ENCODE measurements around the gene IDH1.
A peak's percentile ranks its signal among the peaks of the same experiment; 100 is the strongest.
"Not testable (repeated sequence)": the region's sequence is repeated elsewhere in the genome, so short reads cannot be mapped to it uniquely, and the experiment has no call there.

Gene IDH1

DNA sequence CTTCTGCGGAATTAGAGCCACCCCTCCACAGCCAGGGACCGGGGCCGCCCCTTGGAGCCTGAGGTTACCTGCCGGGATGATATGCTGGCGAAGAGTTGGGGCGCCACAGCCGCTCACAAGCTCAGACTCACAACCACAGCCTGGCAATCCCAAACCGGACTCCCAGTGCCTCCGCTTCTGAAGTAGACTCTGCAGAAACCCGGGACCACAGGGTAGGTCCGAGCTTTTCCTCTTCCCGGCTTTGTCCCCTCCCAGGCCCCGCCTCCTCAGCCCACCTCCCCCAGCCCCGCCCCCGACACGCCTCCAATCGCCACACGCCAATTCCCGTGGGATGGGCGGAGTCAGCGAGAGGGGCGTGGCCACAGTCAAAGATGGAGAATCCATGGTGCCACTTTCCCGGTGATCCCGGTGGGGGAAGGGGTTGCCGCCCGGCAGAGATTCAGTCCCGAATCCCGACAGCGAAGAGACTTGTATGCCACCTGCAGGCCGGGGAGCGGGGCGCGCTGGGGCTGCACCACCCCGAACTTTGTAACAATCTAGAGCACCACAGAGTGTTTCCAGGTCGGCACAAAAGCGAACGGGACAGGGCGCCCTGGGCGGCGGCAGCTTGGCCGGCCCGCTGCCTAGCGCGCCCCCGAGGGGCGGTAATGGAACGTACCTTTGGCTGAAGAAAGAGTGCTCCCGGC, at the start of gene IDH1:
Gene IDH1 (minus strand): TSS at position 201 of the 686 bp plus-strand sequence. CDS start 3,520 bp downstream, outside the sequence.
- DNase-seq (ENCODE audit: low read depth in 2 of 2): peak; percentile 82 to 84

DNA sequence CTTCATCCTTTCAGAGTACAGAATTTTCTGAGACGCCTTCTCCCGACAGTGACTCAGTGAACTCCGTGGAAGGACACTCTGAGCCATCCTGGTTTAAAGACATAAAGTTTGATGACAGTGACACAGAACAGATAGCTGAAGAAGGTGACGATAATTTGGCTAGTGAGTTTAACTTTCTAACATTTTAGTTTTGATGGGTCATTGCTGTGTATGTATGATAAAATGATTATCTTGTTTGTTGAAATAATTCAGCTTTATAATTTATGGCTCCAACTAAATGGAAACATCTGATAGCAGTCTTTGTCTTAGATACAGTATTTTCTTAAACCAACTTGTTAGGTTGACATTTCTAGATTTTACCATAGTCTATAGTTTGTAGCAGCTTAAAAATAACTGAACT, 49.3 kb upstream of the IDH1 start:
- no peak for DNase-seq (ENCODE audit: low read depth in 2 of 2)

GRCh38 chr2:208300847-208301618, 46.2 kb upstream of the IDH1 start:
- no peak for DNase-seq (ENCODE audit: low read depth in 2 of 2)

DNA sequence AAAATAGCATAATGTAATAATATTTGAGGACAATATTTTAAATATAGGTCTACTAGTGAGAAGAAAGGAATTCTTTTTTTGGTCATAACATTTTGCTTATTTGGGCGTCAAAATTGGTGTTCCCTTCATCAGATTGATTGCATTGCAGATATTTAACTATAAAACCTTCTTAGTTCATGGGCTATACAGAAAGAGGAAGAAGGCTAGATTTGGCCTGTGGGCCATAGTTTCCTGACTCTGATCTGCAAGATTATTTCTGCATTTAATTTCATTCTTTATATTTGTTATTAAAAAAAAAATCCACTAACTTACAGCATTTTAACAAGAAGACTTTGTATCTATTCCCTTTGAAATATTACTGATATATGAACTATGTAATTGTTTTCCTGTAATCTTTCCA, 43.1 kb upstream of the IDH1 start:
- DNase-seq (ENCODE audit: low read depth in 2 of 2): no peak

DNA sequence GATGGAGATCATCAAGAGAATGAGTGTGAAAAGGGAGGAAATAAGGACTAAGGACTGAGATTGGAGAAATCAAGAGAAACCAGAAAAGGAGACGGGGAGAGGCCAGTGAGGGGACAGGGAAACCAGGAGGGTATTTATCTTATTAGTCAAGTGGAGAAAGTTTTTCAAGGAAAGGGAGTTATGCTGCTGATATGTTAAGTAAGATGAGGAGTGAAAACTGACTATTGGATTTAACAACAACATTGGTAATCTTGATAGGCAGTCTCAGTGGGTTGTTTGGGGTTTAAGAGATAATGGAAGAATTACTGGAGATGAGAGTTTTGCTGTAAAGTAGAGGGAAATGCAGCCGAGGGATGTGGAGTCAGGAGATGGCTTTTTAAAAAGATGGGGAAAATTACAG, 41.7 kb upstream of the IDH1 start:
- no peak for DNase-seq (ENCODE audit: low read depth in 2 of 2)

DNA sequence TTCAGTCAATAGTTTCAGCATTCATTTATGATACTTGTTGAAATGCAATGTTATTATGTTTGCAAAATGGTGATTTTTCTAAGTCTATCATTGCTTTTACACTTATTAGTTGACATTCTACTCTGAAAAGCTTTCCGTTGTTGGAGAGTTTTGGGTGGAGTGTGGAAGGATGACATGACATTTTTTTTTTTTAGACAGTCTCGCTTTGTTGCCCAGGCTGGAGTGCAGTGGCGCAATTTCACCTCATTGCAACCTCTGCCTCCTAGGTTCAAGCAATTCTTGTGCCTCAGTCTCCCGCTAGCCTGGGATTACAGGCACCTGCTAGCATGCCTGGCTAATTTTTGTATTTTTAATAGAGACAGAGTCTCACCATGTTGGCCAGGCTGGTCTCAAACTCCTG, 41.0 kb upstream of the IDH1 start:
- no peak for DNase-seq (ENCODE audit: low read depth in 2 of 2)

DNA sequence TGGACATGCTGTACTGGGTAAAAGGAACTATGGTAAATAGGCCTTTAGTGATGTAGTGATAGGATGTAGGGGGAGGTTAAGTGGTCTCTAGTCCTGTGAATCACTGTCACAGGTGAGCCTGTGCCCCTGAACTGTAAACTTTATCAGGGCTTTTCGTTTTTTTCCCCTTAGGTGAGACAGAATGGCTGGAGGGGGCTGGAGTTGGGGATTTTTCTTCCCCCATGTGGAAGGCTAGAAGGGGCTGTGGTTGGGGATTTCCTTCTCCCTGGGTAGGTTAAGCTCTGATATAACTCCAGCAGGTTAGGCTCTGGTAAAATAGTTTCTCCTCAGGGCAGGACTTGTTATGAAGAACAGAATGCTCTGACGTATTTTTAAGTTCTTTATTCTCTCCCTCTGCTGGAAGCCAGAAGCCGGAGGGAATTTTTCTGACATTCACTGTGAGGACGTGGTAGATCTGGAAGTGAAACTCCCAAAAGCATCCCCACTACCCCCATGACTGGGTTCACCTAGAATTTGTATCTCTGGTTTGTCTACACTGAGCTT, 39.7 kb upstream of the IDH1 start:
- DNase-seq (ENCODE audit: low read depth in 2 of 2): no peak

GRCh38 chr2:208285853-208286252, 31.0 kb upstream of the IDH1 start:
- DNase-seq (ENCODE audit: low read depth in 2 of 2): no peak

- no peak for DNase-seq (ENCODE audit: low read depth in 2 of 2)
Observed at GRCh38 chr2:208280933-208281332, 26.1 kb upstream of the IDH1 start.

GRCh38 chr2:208280234-208280633, 25.4 kb upstream of the IDH1 start:
- DNase-seq (ENCODE audit: low read depth in 2 of 2): no peak

DNA sequence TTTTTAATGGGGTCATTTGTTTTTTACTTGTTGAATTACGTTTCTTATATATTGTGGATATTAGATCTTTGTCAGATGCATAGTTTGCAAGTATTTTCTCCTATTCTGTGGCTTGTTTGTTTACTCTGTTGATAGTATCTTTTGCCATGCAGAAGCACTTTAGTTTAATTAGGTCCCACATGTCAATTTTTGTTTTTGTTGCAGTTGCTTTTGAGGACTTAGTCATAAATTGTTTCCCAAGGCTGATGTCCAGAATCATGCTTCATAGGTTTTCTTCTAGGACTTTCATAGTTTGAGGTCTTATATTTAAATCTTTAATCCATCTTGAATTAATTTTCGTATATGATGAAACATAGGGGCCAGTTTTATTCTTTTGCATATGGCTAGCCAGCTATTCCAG, 24.4 kb upstream of the IDH1 start:
- no peak for DNase-seq (ENCODE audit: low read depth in 2 of 2)

DNA sequence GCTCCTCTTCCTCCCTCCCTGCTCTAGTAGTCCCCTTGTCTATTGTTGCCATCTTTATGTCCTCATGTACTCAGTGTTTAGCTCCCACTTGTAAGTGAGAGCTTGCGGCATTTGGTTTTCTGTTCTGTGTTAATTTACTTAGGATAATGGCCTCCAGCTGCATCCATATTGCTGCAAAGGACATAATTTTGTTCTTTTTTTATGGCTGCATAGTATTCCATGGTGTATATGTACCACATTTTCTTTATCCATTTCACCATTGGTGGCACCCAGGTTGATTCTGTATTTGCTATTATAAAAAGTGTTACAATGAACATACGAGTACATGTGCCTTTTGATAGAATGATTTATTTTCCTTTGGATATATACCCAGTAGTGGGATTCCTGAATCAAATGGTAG, 23.7 kb upstream of the IDH1 start:
- no peak for DNase-seq (ENCODE audit: low read depth in 2 of 2)

DNA sequence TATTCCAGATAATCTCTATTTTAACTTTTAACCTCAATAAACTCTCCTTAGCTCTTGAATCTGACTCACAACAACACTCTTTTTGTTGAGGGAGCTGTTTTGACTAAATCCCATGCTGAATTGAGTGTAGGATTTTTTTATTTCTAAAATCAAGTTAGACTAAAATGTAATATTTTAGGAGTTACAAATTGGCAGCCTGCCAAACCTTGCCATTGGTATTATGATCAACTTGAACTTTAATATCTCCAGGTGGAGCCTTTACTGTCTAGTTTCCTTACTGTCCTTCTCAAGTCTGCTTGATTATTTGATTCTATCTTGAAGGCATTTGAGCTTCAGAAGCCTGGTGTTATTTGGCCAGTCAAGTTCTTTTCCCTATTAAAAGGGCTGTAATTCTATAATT, 19.9 kb upstream of the IDH1 start:
- DNase-seq (ENCODE audit: low read depth in 2 of 2): no peak

GRCh38 chr2:208269091-208269490, 14.2 kb upstream of the IDH1 start:
- DNase-seq (ENCODE audit: low read depth in 2 of 2): no peak

- no peak for DNase-seq (ENCODE audit: low read depth in 2 of 2)
Observed at GRCh38 chr2:208268156-208268952, 13.5 kb upstream of the IDH1 start.

- DNase-seq (ENCODE audit: low read depth in 2 of 2): not testable (repeated sequence)
Observed at GRCh38 chr2:208267526-208267925, 12.7 kb upstream of the IDH1 start.

DNA sequence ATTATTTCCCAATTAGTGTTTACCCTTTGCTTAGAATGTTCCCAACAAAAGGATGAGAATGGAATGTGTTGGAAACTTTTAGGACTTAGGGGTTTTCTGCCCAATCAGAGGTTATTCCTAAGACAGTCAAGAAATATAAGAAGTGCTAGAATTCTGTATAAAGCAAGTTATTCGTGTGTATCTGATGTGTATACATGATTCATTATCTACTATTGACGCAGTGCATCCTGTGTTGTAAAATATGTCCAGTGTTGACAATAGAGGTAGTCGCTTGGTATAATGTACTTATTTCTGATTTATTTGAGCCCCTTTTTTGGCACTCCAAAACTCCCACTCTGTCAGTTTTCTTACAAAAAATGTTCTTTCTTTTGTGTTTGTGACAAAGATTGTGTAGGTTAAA, 12.1 kb upstream of the IDH1 start:
- no peak for DNase-seq (ENCODE audit: low read depth in 2 of 2)

DNA sequence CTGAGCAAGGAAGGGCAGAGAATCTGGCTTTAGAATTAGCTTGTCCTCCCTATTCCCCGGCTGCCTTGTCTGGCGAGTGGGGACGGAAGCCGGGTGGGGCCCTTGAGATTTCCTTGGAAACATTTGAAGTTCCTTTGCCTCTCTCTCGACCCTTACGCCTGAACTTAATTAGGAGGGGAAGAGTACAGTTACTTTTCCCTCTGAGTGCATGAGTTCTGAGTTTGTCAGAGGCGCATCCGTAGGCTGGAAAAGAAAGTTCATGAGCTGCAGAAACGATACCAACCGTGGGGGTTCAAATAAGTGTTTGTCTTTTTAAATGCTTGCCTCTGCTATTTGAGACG, 11.7 kb upstream of the IDH1 start:
- no peak for DNase-seq (ENCODE audit: low read depth in 2 of 2)

- DNase-seq (ENCODE audit: low read depth in 2 of 2): peak; percentile 86 to 87
Observed at GRCh38 chr2:208265801-208266552, 11.1 kb upstream of the IDH1 start, which contains the start of gene PIKFYVE. Gene PIKFYVE (plus strand): TSS chr2:208266255. CDS start chr2:208271520, 5,265 bp downstream.

DNA sequence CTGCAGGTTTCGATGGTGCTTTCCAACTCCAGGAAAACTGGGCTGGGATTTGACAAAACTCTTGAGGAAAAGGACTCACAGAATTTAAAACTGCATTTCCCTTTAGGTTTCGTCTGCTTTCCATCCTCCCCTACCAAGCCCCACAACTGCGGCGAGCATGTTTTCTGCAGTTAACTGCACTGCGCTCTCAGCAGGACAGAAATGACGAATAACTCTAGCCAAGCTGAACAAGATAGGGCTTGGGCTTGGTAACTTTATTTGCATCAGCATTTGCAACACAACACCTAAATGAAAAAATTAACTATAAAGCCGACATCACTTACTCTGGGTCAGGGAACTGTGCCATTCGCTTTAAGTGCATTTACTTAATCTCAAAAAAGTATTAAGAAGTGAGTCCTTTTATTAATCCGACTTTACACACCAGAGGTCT, 10.5 kb upstream of the IDH1 start:
- no peak for DNase-seq (ENCODE audit: low read depth in 2 of 2)

All from stimulated activated CD8-positive, alpha-beta memory T cell treated with anti-CD3 and anti-CD28 coated beads, Interleukin-15, amount 100 ng/mL, for 48 hours (primary cell).